Lower leg skin (tissue), 4 donors: ENCODE results near the gene EIF3B. TPM values are rescaled to one million over a fixed set of nuclear protein-coding genes. Genes with fewer than 3 reads are reported as not detected.

Experiments used
- DNase-seq, 2 donors: peaks; one replicate each; pipeline ENCODE4 v3.0.0-alpha.2; 2019; ENCODE audit warnings: low spot score in 2 of 2
- H3K4me3 ChIP-seq: fragments of 200-600 bp; sonication (generic); 2 replicates; pipeline ENCODE4 v1.5.1; 2017; ENCODE audit warnings: mild to moderate bottlenecking, low read depth; ENCODE audit not compliant: poor library complexity, severe bottlenecking
- POLR2A ChIP-seq, 2 donors: fragments of 450-650 bp; IDR thresholded peaks; one replicate each; pipeline ENCODE4 v1.6.1; 2016 to 2017; ENCODE audit warnings: antibody characterized with exemption in 2 of 2, mild to moderate bottlenecking in 1 of 2, moderate library complexity in 1 of 2
- WGBS, 2 donors: methylation state at CpG; one replicate each; pipeline ENCODE4 v1.1.5; 2018; 5-methylcytosine and 5-hydroxymethylcytosine counted together
- intact Hi-C: fragments of 100-400 bp; cut with DNase I; formaldehyde crosslinking; loops from one replicate; pipeline ENCODE4 v1.15.0; 2023; ENCODE audit warnings: low total_unique reads
- total RNA-seq, 4 donors: library from RNA; depleted of rRNA; stranded (reverse); fragments of >200 nt; gene quantifications; one replicate each; pipeline ENCODE4 v1.1.0, GENCODE V29; 2016
- TF ChIP-seq, protein P1 (sequence below), 3 donors: fragments of 450-650 bp; IDR thresholded peaks; one replicate each; pipeline ENCODE4 v1.5.1; 2016; ENCODE audit warnings: antibody characterized with exemption in 3 of 3, mild to moderate bottlenecking in 3 of 3, moderate library complexity in 2 of 3

EIF3B gene
- total RNA-seq, 4 donors from 2014 or later, result 121 to 165 (median 150) TPM

DNA sequence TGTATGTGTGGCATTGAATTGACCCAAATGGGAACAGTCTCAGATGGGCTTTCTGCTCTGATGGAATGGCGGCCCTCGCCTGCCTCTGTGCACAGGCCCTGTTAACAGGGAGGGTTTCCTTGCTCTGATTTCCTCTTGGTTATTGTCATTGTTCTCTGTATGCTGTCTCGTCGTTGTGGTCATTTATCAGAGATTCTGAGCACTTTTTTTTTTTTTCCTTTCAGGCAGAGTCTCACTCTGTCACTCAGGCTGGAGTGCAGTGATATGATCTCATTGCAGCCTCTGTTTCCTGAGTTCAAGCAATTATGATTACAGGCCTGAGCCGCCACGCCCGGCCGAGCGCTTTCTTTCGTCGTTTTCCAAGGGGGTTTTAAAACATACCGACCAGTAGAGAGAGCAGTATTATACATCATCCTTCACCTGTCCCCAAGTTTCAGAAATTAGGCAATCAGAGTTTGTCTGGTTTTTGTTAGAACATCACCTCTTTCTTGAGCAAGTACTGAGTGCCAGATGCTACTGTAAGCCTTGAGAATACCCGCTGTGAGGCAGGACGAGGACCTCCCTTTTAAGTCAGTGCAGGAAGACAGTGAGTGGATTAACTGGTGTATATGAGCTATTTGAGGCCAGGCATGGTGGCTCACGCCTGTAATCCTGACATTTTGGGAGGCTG, 55.3 kb downstream of the EIF3B start:
- no peak overlapping the region for H3K4me3 ChIP-seq
- 60 to 72% methylated on average over 15 of the region's 15 CpGs for WGBS, 2 donors
- DNase-seq, result no peak
- no peak for TF ChIP-seq POLR2A (IDR thresholded peaks at IDR 0.05)
- TF ChIP-seq, protein P1, sequence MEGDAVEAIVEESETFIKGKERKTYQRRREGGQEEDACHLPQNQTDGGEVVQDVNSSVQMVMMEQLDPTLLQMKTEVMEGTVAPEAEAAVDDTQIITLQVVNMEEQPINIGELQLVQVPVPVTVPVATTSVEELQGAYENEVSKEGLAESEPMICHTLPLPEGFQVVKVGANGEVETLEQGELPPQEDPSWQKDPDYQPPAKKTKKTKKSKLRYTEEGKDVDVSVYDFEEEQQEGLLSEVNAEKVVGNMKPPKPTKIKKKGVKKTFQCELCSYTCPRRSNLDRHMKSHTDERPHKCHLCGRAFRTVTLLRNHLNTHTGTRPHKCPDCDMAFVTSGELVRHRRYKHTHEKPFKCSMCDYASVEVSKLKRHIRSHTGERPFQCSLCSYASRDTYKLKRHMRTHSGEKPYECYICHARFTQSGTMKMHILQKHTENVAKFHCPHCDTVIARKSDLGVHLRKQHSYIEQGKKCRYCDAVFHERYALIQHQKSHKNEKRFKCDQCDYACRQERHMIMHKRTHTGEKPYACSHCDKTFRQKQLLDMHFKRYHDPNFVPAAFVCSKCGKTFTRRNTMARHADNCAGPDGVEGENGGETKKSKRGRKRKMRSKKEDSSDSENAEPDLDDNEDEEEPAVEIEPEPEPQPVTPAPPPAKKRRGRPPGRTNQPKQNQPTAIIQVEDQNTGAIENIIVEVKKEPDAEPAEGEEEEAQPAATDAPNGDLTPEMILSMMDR (IDR thresholded peaks at IDR 0.05), result no peak
- intact Hi-C loops, result no loop called here

DNA sequence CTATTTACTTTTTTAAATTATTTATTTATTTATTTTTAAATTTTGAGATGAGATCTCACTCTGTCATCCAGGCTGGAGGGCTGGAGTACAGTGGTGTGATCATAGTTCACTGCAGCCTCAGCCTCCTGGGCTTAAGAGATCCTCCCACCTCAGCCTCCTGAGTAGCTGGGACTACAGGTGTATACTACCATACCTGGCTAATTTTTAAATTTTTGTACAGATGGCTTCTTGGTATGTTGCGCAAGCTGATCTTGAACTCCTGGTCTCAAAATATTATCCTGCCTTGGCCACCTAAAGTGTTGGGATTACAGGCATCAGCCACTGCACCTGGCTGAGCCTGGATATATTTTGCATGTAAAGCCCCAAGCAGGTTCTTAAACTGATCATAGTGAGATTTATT, 56.4 kb downstream of the EIF3B start:
- no peak overlapping the region for H3K4me3 ChIP-seq
- TF ChIP-seq, protein P1 (IDR thresholded peaks at IDR 0.05), result no peak
- TF ChIP-seq POLR2A (IDR thresholded peaks at IDR 0.05), result no peak
- intact Hi-C loops, result no loop called here
- WGBS, 2 donors, result 100% methylated on average over 1 of the region's 1 CpG
- no peak for DNase-seq

DNA sequence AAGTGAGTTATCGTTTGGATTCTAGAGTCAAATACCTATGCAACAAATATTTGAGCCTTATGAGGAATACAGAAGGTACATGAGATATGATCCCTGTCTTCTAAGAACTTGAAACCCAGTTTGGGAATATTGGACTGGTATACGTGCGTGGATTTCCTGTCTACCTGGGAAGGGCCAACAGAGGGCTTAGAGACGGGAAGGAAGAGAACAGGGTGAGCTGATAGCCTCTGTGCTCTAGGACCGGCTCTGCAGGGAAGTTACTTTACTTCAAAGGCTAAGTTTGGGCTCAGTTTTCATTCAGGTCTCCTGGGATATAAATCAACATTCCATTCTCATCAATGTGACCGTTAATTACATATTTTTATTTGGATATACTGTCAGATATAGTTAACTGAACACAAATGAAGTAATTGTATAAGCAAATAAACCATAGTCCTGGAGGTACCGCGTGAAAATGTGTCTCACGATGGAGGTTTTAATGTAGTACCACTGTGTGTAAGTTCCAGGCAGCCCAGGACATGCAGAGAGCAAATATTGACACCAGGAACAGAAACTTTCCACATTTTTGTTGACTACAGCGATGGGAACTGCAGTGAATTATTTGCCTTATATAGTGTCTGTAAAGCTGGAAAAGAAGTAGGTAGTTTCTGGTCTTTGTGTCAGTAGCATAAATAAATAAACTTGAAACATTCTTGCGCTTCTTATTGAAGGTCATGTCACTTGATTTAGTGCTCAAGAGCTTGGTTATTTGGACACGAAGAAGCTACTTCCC, 57.4 kb downstream of the EIF3B start:
- intact Hi-C loops, result no loop called here
- TF ChIP-seq POLR2A (IDR thresholded peaks at IDR 0.05), result no peak
- TF ChIP-seq, protein P1 (IDR thresholded peaks at IDR 0.05), result no peak
- H3K4me3 ChIP-seq, result no peak overlapping the region
- no peak for DNase-seq
- 54 to 55% methylated on average over 12 of the region's 12 CpGs for WGBS, 2 donors

- TF ChIP-seq POLR2A (IDR thresholded peaks at IDR 0.05), result no peak
- TF ChIP-seq, protein P1 (IDR thresholded peaks at IDR 0.05), result no peak
- DNase-seq, result no peak
- intact Hi-C loops, result no loop called here
- 73 to 77% methylated on average over 3 of the region's 3 CpGs for WGBS, 2 donors
- H3K4me3 ChIP-seq, result no peak overlapping the region
Observed at GRCh38 chr7:2412587-2413201, 58.1 kb downstream of the EIF3B start.

DNA sequence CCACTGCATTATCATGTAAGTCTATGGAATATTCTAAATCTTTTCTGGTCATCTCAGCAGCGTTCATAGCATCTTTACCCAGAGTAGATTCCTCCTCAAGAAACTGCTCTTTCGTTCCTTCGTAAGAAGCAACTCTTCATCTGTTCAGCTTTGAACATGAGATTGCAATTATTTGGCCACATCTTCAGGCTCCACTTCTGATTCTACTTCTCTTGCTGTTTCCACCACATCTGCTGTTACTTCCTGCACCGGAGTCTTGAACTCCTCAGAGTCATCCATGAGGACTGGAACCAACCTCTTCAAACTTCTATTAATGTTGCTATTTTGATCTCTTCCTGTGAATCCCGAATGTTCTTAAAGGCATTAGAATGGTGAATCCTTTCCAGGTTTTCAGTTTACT, 61.4 kb downstream of the EIF3B start:
- no peak overlapping the region for H3K4me3 ChIP-seq
- 64 to 78% methylated on average over 5 of the region's 5 CpGs for WGBS, 2 donors
- no peak for DNase-seq
- TF ChIP-seq POLR2A (IDR thresholded peaks at IDR 0.05), result no peak
- TF ChIP-seq, protein P1 (IDR thresholded peaks at IDR 0.05), result no peak
- intact Hi-C loops, result no loop called here
